GM20000 (cell line): ENCODE results near the gene HHIP.

Source experiments
- DNase-seq: peaks from one replicate; pipeline ENCODE4 v3.0.0; 2012; ENCODE audit warnings: low spot score
- CTCF ChIP-seq: IDR thresholded peaks from 2 replicates; pipeline ENCODE4 v1.5.1; 2012; ENCODE audit warnings: mild to moderate bottlenecking, control low read depth; ENCODE audit errors: extremely low read depth, missing control alignments

The HHIP gene

DNA sequence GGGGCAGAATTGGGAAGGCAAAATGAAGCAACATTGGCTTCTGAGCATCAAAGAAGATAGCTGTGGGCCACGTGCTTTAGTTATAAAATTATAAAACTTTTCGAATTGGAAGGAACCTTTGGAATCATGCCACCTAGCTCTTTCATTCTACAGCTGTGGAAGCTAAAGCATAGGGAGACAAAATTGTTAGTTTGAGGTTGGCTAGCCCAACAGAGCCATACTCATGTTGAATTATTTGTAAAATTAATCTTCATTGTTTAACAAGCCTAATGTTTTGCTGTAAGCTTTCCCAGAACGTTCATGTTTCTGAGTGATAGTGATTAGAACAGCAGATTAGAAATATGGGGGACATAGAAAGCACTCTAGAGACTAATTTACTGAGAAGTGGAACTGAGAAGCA lies 35.9 kb downstream of the HHIP start:
- TF ChIP-seq CTCF: no peak
- no peak for DNase-seq

DNA sequence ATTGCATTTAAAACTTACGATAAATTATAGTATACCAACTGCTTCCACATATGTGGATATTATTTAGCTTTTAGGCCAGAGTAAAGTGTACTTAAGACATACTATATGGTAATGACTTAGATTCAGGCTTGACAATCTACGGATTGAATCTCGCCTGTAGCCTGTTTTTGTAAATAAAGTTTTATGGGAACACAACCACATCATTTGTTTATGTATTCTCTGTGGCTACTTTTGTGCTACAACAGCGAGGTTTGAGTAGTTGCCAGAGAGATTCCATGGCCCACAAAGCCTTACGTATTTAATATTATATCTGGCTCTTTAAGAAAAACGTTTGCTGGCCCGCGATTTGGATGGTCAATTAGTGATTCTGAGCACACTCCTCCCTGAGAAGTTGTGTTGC lies 37.6 kb downstream of the HHIP start:
- TF ChIP-seq CTCF: no peak

GRCh38 chr4:144685911-144686310 lies 40.0 kb downstream of the HHIP start:
- no peak for DNase-seq
- TF ChIP-seq CTCF: no peak

More for the DNA sequence above, 37.6 kb downstream of the HHIP start:
- no peak for DNase-seq

- no peak for TF ChIP-seq CTCF
- DNase-seq: no peak
Measured at GRCh38 chr4:144686921-144687320, 41.0 kb downstream of the HHIP start.

- TF ChIP-seq CTCF: no peak
- DNase-seq: no peak
Measured at GRCh38 chr4:144687466-144687865, 41.5 kb downstream of the HHIP start.

DNA sequence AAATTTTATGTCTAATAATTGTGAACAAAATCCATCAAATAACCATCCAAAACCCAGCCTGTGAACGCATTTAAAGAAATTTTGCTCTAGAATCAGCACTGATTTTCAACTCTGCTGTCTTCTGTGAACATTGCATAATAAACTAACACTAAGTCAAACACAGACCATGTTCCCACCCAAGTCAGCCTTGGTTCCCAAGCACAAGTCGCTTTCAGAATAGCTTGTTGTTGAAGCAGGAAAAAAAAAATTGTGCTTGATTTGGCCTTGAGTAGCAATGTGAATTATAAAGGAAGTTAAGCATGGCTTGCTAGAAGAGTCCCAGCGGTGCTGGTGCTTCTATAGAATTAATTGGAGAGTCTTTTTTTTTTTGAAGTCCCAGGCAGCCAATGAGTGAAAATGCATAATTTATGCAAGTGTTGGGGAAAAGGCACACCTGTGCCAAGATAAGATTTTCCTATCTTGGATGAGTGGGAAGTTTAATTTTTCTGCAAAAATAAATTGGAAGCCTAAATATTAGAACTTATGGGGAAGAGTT lies 42.1 kb downstream of the HHIP start:
- DNase-seq: no peak

GRCh38 chr4:144689125-144689524 lies 43.2 kb downstream of the HHIP start:
- DNase-seq: no peak
- TF ChIP-seq CTCF: no peak

More for the DNA sequence above, 42.1 kb downstream of the HHIP start:
- no peak for TF ChIP-seq CTCF
